GM19351 (cell line): Measurements from ENCODE around the gene MBNL1.
"Not testable (repeated sequence)": the region's sequence is repeated elsewhere in the genome, so short reads cannot be mapped to it uniquely, and the experiment has no call there.

Experiments used
- ATAC-seq: cut with Tn5 transposase; IDR thresholded peaks from one replicate; pipeline ENCODE4 v1.9.1; 2021; ENCODE audit warnings: mild to moderate bottlenecking, moderate library complexity; ENCODE audit not compliant: unreplicated experiment

Gene MBNL1

GRCh38 chr3:152395764-152396163 is 127.0 kb downstream of the MBNL1 start:
- ATAC-seq = no peak

- no peak for ATAC-seq
Measured at GRCh38 chr3:152396867-152397266, 128.1 kb downstream of the MBNL1 start.

GRCh38 chr3:152397348-152397747 is 128.6 kb downstream of the MBNL1 start:
- ATAC-seq = not testable (repeated sequence)

- ATAC-seq = no peak
Measured at GRCh38 chr3:152398495-152398894, 129.8 kb downstream of the MBNL1 start.

- ATAC-seq = no peak
Measured at GRCh38 chr3:152399374-152399773, 130.6 kb downstream of the MBNL1 start.

- ATAC-seq = no peak
Measured at GRCh38 chr3:152400887-152401286, 132.2 kb downstream of the MBNL1 start.

- peak; percentile 44 for ATAC-seq
Measured at GRCh38 chr3:152402695-152403451, 134.1 kb downstream of the MBNL1 start.

- no peak for ATAC-seq
Measured at GRCh38 chr3:152403632-152404066, 134.9 kb downstream of the MBNL1 start.

GRCh38 chr3:152404976-152405375 is 136.2 kb downstream of the MBNL1 start:
- ATAC-seq = no peak

- ATAC-seq = no peak
Measured at GRCh38 chr3:152405915-152406802, 137.4 kb downstream of the MBNL1 start.

GRCh38 chr3:152413240-152413639 is 144.5 kb downstream of the MBNL1 start:
- ATAC-seq = no peak

- ATAC-seq = no peak
Measured at GRCh38 chr3:152416808-152417580, 148.3 kb downstream of the MBNL1 start.

GRCh38 chr3:152419748-152420147 is 151.0 kb downstream of the MBNL1 start:
- no peak for ATAC-seq

GRCh38 chr3:152421162-152421561 is 152.4 kb downstream of the MBNL1 start:
- no peak for ATAC-seq

GRCh38 chr3:152426393-152426792 is 157.7 kb downstream of the MBNL1 start:
- ATAC-seq = no peak

- no peak for ATAC-seq
Measured at GRCh38 chr3:152428577-152428976, 159.8 kb downstream of the MBNL1 start.

- ATAC-seq = no peak
Measured at GRCh38 chr3:152430223-152431002, 161.7 kb downstream of the MBNL1 start.

- no peak for ATAC-seq
Measured at GRCh38 chr3:152434142-152434541, 165.4 kb downstream of the MBNL1 start.

- not testable (repeated sequence) for ATAC-seq
Measured at GRCh38 chr3:152435210-152435609, 166.5 kb downstream of the MBNL1 start.
